Peyer's patch (tissue), 4 donors: Measurements from ENCODE around the gene ILF2.

Experiments used
- POLR2A ChIP-seq, 2 donors: fragments of 450-650 bp; IDR thresholded peaks; one replicate each; pipeline ENCODE4 v1.5.1; 2017; ENCODE audit warnings: antibody characterized with exemption in 2 of 2, mild to moderate bottlenecking in 2 of 2, moderate library complexity in 2 of 2
- TF ChIP-seq, protein P1 (sequence below), 6 experiments: fragments of 450-650 bp in 4 of 6; fragments of 200-600 bp in 2 of 6; sonication (generic) in 1 of 6; IDR thresholded peaks; one replicate each; pipeline ENCODE4 v1.5.1; 2017 to 2019; ENCODE audit warnings: antibody characterized with exemption in 6 of 6, mild to moderate bottlenecking in 3 of 6, moderate library complexity in 1 of 6

DNA sequence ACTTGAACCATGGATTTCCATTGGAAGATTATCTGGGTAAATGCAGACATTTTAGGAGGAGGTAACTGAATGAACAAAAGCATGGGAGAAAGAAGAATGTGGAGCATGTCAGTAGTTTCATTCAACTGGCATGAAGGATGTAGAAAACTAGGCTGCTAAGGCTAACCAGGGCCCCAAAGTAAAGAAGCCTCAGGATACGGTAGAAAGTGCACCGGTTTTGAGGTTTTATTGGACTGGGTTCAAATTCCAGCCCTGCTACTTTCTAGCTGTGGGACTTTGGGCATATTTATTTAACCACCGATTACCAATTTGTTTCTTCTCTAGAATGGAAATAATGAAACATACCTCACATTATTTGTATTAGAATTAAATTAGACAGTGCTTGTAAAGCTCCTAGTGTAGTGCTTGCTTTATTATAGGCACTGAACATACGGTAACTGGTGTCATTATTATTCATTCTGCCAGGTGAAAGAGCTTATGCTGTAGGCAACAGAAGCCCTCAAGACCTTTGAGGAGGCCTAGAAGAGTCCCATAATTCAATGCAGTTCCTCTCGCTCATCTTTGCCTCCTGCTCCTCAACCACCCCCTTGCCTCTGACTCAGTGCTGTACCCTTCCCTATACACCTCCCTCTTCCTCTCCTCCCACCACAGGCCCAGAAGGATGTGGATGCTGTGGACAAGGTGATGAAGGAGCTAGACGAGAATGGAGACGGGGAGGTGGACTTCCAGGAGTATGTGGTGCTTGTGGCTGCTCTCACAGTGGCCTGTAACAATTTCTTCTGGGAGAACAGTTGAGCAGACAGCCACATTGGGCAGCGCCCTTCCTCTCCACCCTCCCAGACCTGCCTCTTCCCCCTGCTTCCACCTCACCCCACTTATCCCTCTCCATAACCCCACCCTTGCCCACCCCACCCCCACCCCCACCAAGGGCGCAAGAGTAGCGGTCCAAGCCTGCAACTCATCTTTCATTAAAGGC, 39.5 kb downstream of the ILF2 start:
- TF ChIP-seq, protein P1, sequence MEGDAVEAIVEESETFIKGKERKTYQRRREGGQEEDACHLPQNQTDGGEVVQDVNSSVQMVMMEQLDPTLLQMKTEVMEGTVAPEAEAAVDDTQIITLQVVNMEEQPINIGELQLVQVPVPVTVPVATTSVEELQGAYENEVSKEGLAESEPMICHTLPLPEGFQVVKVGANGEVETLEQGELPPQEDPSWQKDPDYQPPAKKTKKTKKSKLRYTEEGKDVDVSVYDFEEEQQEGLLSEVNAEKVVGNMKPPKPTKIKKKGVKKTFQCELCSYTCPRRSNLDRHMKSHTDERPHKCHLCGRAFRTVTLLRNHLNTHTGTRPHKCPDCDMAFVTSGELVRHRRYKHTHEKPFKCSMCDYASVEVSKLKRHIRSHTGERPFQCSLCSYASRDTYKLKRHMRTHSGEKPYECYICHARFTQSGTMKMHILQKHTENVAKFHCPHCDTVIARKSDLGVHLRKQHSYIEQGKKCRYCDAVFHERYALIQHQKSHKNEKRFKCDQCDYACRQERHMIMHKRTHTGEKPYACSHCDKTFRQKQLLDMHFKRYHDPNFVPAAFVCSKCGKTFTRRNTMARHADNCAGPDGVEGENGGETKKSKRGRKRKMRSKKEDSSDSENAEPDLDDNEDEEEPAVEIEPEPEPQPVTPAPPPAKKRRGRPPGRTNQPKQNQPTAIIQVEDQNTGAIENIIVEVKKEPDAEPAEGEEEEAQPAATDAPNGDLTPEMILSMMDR (IDR thresholded peaks at IDR 0.05), result no peak
- no peak for TF ChIP-seq POLR2A (IDR thresholded peaks at IDR 0.05)
